Umbilical cord (tissue), 2 donors: ENCODE data around the gene BANP. TPM values are rescaled to one million over a fixed set of nuclear protein-coding genes. Genes with fewer than 3 reads are reported as not detected.
"Not testable (repeated sequence)": the region's sequence is repeated elsewhere in the genome, so short reads cannot be mapped to it uniquely, and the experiment has no call there.

ENCODE experiments used
- DNase-seq: peaks from one replicate; pipeline ENCODE4 v3.0.0-alpha.2; 2015; ENCODE audit warnings: low spot score
- total RNA-seq: library from RNA; depleted of rRNA; stranded (reverse); fragments of >200 nt; gene quantifications from one replicate; pipeline ENCODE4 v1.2.3, GENCODE V29; 2014; ENCODE audit warnings: low replicate concordance; ENCODE audit not compliant: insufficient read depth

BANP gene
- total RNA-seq, 1 donor from 2014 or later, result 27.2 TPM

DNA sequence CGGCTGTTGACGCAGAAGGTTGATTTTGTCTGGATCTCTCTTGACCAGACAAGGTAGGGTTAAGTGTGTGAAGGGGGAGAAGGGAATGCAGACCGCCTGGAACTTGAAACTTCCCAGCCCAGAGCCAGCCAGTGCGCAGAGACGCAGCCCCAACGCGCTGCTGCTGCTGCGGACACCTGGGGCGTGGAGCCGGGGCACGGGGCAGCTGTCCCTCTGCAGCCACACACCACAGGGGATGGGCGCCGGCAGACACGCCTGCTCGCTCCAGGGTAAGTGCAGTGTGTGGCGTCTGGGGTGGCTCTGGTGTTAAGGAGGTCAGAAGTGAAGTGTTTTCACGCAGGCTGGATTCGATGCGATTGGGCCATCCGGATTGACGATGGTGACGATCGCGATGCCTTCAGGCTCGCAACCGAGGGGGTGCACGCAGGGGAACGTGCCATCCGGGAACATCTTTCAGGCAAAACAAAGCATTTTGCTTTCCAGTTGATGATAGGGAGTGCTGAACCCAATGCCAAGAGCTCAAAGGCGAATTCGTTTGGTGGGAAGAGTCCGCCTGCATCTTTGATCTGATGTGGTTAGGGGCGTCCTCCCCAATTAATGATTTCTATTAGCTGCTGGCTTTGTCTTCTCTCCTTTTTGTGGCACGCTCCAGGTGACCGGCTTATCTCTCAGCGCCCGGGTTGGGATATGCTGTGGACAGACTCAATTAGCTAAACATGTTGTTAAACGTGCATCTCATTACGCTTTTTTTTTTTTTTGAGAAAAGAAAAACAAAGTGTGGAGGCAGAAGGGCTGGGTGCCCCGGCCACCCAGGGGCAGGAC, 149.8 kb downstream of the BANP start:
- DNase-seq, result not testable (repeated sequence)

GRCh38 chr16:88101623-88102105, 150.4 kb downstream of the BANP start:
- not testable (repeated sequence) for DNase-seq

- no peak for DNase-seq
Measured at GRCh38 chr16:88102597-88102996, 151.4 kb downstream of the BANP start.

DNA sequence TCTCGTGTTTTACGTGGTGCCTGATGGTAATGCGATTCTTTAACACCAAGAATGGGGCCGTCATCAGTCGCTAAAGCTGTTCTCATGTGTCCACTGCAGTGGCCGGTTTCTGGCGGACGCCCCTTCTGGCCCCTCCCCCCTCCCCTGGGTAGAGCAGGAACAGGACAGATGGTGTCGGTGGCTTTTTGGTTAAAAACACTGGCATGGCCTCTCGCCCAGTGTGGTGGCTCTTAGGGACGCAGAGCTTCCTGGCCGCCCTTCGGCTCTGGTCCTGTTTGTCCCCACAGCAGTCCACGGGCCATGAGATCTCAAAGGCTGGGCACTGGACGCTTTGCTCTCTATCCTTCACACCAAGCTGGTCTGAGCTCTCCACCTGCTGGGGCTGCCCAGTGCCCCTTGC, 151.8 kb downstream of the BANP start:
- DNase-seq, result no peak

DNA sequence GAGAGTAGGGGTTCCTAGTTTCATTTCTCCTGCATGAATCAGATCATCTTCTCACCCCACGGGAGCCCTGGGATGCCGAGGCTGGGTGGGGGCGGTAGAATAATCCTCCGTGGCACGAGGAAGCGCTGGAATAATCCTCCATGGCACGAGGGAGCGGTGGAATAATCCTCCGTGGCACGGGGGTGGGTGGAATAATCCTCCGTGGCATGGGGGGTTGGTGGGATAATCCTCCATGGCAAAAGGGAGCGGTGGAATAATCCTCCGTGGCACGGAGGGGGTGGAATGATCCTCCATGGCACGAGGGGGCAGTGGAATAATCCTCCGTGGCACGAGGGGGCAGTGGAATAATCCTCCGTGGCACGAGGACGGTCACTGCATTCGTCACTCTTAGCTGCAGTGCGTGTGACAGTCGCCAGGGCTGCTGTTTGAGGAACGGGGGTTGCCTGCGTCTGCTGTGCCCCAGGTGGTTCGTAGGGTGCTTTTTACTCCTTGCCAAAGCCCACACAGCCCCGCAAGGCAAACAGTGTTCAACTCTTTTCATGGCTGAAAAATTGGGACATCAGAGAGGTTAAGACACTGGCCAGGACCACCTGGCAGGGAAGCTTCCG, 152.5 kb downstream of the BANP start:
- no peak for DNase-seq

DNA sequence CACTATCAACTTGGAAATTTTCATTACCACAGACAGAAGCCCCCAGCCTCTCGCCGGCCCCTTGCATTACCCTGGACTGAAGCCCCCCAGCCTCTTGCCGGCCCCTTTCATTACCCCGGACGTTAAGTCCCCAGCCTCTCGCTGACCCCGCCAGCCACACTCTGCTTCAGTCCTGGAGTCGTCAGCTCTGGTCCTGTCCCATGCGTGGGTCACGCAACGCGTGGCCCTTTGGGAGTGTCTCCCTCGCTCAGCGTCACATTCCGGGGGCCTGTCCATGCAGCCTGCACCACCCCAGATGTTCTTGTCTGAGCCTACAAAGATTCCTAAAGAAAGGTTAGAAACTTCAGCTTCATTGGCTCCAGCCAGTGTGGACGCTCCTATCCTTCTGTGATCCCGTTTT, 153.1 kb downstream of the BANP start:
- not testable (repeated sequence) for DNase-seq

DNA sequence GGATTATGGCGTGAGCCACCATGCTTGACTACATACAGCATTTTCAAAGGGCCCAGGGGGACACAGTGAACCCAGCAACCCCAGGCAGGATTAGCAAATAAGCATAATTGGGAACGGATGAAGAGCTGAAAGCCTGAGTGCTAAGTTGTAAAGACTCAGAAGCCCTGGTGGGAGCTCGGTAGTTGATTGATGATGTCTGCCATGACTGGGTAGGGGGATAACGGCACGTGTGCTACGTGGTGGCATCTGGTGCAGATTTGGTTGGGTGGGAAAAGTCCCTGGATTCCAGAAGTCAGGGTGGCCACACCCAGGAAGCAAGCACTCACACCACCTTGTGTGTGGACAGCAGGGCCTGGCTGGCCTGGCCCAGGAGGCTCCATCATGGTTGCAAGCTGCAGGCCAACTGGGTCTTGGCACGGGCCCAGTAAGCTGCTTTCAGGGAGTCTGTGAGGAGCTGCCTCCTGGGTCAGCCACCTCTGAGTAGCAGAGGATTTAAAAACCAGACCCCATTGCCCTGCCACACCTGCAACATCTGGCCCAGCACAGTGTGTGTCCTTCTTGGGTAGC, 154.4 kb downstream of the BANP start:
- not testable (repeated sequence) for DNase-seq

DNA sequence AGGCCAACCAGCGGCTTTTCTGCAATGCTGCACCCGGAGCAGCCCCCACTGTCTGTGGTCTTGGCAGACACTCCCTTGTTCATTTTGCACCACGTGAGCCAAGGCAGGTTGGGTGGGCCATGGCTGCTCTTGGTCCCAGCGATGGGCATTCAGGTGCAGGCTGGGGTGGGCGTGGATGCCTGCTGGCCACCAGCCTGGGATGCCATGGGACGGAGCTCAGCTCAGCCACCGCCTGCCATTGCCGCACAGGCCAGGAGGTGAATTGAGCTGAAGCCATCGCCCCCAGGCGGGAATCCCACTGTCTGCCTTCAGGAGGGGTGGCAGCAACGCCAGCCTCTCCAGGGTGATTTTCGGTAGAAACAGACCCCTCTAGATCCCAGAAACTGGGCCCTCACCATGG, 155.3 kb downstream of the BANP start:
- DNase-seq, result not testable (repeated sequence)

DNA sequence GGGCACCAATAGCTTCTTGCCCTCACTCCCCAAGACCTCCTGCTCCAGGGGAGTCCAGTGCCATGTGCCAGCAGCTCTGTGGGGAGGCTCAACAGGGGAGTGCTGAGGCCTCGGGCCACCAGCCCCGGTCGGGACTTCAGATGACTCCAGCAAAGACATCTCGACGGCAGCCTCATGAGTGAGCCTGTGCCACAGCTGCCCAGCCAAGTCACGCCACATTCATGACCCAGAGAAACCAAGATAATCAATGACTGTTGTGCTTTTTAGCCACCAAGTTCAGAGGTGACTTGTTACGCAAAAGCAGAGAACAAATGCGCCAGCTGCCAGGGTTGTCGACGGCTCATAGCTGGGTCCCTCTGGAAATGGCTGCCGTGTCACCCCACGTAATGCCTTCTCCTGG, 157.5 kb downstream of the BANP start:
- DNase-seq, result no peak

GRCh38 chr16:88109726-88110621, 158.7 kb downstream of the BANP start:
- DNase-seq, result not testable (repeated sequence)

GRCh38 chr16:88110875-88111494, 159.8 kb downstream of the BANP start:
- not testable (repeated sequence) for DNase-seq

GRCh38 chr16:88111976-88112375, 160.7 kb downstream of the BANP start:
- DNase-seq, result not testable (repeated sequence)

DNA sequence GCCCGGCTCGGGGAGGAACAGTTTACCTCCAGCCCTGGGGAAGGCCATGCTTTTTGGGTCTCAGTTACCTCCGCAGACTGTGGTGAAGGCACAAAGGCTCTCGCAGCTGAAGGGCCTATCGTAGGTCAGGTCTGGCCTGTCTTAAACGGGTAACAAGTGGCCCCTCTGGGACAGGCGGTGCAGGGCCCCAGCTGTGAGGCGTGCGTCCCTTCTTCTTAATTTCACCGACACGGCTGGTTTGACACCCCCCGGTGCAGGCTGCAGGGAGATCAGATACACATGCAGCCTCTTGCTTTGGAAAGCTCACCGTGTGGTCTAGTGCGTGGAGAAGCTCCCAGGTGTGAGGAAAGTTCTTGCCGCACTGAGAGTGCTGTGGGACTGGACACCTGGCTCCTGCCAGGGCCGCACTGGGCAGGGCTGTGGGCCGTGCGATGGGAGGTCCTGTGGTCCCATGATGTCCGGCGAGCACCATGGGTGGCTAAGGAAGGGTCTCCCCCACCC, 162.4 kb downstream of the BANP start:
- no peak for DNase-seq

DNA sequence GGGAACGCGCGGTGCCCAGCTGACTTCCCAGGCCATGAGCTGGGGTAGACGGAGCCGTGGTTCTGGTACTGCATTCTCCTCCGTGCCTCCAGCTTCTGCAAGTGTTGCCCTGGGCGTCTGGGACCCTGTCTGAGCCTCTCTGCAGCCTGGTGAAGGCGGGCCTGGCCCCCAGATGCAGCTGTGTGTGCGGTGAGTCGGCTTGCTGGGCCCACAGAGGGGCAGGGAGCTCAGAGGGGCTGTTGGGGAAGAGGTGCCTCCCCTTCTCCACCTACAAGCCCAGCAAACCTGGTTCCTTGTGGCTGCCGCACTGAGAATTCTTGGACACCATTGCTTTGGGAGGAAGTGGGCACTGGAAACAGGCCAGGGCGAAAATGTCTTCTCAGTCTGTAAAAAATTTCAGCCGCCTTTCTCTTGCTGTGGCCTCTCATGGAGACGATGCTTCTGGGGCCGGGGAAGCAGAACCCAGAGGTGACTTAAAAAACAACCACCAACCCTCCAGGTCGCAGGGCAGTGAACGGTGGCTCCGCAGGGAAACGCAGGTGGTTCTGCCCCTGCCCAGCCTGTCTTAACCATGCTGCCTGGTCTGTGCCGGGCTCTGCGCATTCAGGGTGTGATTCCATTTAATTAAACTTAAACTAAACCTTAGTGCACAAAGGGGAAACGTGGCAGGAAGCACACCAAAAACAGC, 163.5 kb downstream of the BANP start:
- not testable (repeated sequence) for DNase-seq

GRCh38 chr16:88116121-88116520, 164.9 kb downstream of the BANP start:
- no peak for DNase-seq

GRCh38 chr16:88117476-88117868, 166.2 kb downstream of the BANP start:
- DNase-seq, result no peak

GRCh38 chr16:88118376-88118775, 167.1 kb downstream of the BANP start:
- DNase-seq, result peak; percentile 34

DNA sequence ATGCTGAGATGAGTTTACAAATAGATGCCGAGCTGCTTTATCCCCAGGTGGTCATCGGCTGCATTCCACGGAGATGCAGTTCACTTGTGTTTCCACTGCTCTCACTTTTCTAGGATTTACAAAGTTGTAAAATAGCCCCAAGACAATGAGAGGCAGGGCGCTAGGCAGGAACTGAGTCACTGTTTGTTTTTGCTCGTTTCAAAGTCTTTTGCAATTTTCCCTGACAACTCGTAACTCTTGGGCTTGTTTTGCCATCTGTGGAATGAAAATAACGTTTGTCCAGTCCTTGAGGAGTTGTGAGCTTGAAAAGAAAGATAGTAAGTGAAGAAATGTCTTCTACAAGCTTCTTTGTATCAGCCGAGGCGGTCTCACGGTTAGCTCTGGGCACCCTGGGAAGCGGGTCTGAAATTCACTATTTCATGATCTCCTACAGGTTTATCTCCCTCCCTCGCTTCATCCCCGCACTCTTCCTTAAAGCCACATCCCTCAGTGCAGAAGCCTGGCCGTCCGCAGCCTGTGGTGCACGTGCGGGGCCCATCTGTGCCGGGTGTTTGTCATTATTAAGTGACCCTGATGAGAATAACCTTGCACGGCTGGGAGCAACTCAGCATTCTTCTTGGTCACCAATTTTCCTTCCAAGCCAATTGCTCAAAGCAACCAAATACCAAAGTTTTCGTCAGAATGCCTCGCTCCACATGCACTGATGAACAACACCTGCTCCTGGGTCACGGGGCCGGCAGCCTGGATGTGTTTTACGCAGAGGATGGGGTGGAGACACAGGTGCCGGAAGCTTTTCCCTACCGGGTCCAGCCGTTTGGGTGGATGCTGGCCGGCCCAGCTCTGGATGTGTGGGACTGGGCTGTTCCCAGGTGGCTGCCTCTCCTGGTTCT, 167.9 kb downstream of the BANP start:
- DNase-seq, result peak; percentile 70
